Measurements from ENCODE around the gene OLFM1. TPM values are rescaled to one million over a fixed set of nuclear protein-coding genes. Genes with fewer than 3 reads are reported as not detected.

Gene OLFM1
- polyA plus RNA-seq, 1 donor (not counting 4 experiments of a cell fraction or from before 2014, with no cell fraction given), result 0.25 TPM

DNA sequence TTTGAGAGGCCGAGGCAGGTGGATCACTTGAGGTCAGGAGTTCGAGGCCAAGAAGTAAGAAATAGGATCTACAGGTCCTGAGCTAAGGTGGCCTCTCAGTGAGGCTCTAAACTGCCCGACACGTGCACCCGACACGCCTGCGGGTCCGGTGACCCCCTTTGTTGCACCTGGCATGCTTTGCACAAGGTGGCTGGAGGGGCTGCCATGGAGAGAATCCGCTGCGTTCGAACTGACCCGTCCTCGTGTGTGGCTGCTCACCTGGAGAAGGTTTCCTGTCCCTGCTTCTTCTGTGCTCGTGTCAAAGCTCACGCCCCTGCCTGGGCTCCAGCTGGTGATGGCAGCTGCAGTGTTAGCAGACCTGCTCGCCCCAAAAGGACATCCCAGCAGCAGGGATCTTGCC is 5.7 kb upstream of the OLFM1 start:
- FAIRE-seq, result no peak
- H3K4me3 ChIP-seq (ENCODE audit: control insufficient read depth in 2 of 3, extremely low read depth in 1 of 3, insufficient read depth in 2 of 3, low read depth in 1 of 3, low read length in 3 of 3), result no peak overlapping the region
- no peaks in the 10 kb centered on the region for H4K20me1 ChIP-seq (ENCODE audit: control insufficient read depth, extremely low read depth, insufficient read depth, low read length)
- H3K4me1 ChIP-seq (ENCODE audit: control insufficient read depth, extremely low read depth, insufficient read depth, low read length), result peaks cover 4% of the 10 kb centered on the region
- TF ChIP-seq, protein P1, sequence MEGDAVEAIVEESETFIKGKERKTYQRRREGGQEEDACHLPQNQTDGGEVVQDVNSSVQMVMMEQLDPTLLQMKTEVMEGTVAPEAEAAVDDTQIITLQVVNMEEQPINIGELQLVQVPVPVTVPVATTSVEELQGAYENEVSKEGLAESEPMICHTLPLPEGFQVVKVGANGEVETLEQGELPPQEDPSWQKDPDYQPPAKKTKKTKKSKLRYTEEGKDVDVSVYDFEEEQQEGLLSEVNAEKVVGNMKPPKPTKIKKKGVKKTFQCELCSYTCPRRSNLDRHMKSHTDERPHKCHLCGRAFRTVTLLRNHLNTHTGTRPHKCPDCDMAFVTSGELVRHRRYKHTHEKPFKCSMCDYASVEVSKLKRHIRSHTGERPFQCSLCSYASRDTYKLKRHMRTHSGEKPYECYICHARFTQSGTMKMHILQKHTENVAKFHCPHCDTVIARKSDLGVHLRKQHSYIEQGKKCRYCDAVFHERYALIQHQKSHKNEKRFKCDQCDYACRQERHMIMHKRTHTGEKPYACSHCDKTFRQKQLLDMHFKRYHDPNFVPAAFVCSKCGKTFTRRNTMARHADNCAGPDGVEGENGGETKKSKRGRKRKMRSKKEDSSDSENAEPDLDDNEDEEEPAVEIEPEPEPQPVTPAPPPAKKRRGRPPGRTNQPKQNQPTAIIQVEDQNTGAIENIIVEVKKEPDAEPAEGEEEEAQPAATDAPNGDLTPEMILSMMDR (optimal IDR thresholded peaks at IDR 0.05 in 1 of 3, IDR thresholded peaks at IDR 0.05 in 1 of 3, conservative IDR thresholded peaks at IDR 0.05 in 1 of 3; ENCODE audit: extremely low read depth in 1 of 3, insufficient read depth in 2 of 3, low read length in 3 of 3), result no peak
- no peak for TF ChIP-seq EZH2 (IDR thresholded peaks at IDR 0.05; ENCODE audit: low read length)
- DNase-seq (ENCODE audit: low read depth, low spot score), result no peak
- H3K79me2 ChIP-seq (ENCODE audit: control insufficient read depth, insufficient read depth, low read length), result no peaks in the 10 kb centered on the region
- H3K4me2 ChIP-seq (ENCODE audit: control insufficient read depth, extremely low read depth, insufficient read depth, low read depth, low read length), result no peak overlapping the region
- no peak overlapping the region for H3K9ac ChIP-seq (ENCODE audit: control insufficient read depth, extremely low read depth, insufficient read depth, low read length)
- H3K9me3 ChIP-seq (ENCODE audit: control insufficient read depth, low read depth, low read length), result no peaks in the 10 kb centered on the region
- no peak overlapping the region for H3K27ac ChIP-seq (ENCODE audit: control insufficient read depth, insufficient read depth, low read length)
- H3K27me3 ChIP-seq (ENCODE audit: control insufficient read depth, extremely low read depth, insufficient read depth, low read length), result peaks cover 48% of the 10 kb centered on the region
- no peaks in the 10 kb centered on the region for H3K36me3 ChIP-seq (ENCODE audit: control insufficient read depth in 2 of 2, extremely low read depth in 1 of 2, insufficient read depth in 2 of 2, low read length in 2 of 2)
- dilution Hi-C loops (cut with MboI; ENCODE audit: extremely low pct_ligation_motif_present, low sequenced_read_pairs), result no loop called here
- no peaks in the 10 kb centered on the region for H3K9me1 ChIP-seq (ENCODE audit: control insufficient read depth, extremely low read depth, insufficient read depth, low read length)
- H2AFZ ChIP-seq (ENCODE audit: control insufficient read depth, low read length), result no peak overlapping the region

DNA sequence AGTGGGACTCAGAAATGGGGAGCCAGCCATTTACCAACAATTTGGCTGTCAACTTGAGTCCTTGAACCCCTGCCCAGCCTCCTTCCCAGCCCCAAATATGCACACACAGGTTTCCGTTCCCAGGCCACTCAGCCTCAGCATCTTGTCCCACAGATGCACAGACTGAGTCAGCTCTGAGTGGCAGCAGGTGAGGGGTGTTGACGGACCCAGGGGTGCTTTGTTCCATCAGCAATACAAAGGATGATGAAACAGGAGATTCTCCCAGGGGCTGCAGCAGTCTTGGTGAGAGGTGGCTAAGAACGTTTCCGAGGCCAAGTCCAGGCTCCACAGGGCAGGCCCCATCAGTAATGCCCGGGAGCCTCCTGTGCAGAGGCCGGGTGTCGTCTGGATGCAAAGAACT is 4.9 kb upstream of the OLFM1 start:
- Histone ChIP-seq H3K9me1 (ENCODE audit: control insufficient read depth, extremely low read depth, insufficient read depth, low read length) (no peaks in the 10 kb centered on the region), H2AFZ (ENCODE audit: control insufficient read depth, low read length) (no peak overlapping the region), H3K79me2 (ENCODE audit: control insufficient read depth, insufficient read depth, low read length) (no peaks in the 10 kb centered on the region), H3K4me1 (ENCODE audit: control insufficient read depth, extremely low read depth, insufficient read depth, low read length) (peaks cover 4% of the 10 kb centered on the region), H3K9ac (ENCODE audit: control insufficient read depth, extremely low read depth, insufficient read depth, low read length) (no peak overlapping the region), H4K20me1 (ENCODE audit: control insufficient read depth, extremely low read depth, insufficient read depth, low read length) (no peaks in the 10 kb centered on the region), H3K4me2 (ENCODE audit: control insufficient read depth, extremely low read depth, insufficient read depth, low read depth, low read length) (no peak overlapping the region), H3K27me3 (ENCODE audit: control insufficient read depth, extremely low read depth, insufficient read depth, low read length) (peaks cover 48% of the 10 kb centered on the region), H3K9me3 (ENCODE audit: control insufficient read depth, low read depth, low read length) (no peaks in the 10 kb centered on the region), H3K27ac (ENCODE audit: control insufficient read depth, insufficient read depth, low read length) (no peak overlapping the region), H3K4me3 (ENCODE audit: control insufficient read depth in 2 of 3, extremely low read depth in 1 of 3, insufficient read depth in 2 of 3, low read depth in 1 of 3, low read length in 3 of 3) (no peak overlapping the region), H3K36me3 (ENCODE audit: control insufficient read depth in 2 of 2, extremely low read depth in 1 of 2, insufficient read depth in 2 of 2, low read length in 2 of 2) (no peaks in the 10 kb centered on the region)
- dilution Hi-C loops (cut with MboI; ENCODE audit: extremely low pct_ligation_motif_present, low sequenced_read_pairs), result no loop called here
- TF ChIP-seq EZH2 (IDR thresholded peaks at IDR 0.05; ENCODE audit: low read length), result no peak
- TF ChIP-seq, protein P1 (optimal IDR thresholded peaks at IDR 0.05 in 1 of 3, IDR thresholded peaks at IDR 0.05 in 1 of 3, conservative IDR thresholded peaks at IDR 0.05 in 1 of 3; ENCODE audit: extremely low read depth in 1 of 3, insufficient read depth in 2 of 3, low read length in 3 of 3), result no peak
- FAIRE-seq (no peak), DNase-seq (ENCODE audit: low read depth, low spot score) (no peak)

All from keratinocyte (primary cell).